Dendritic cell treated with granulocyte-macrophage colony-stimulating factor and Interleukin-4, amounts not matched to agents 40 ng/mL and 50 ng/mL, for 4 days (primary cell): ENCODE data around the gene KIAA0319L.

Source experiments
- H3K27ac Mint-ChIP-seq: one replicate; pipeline ENCODE4 v1.8.0; 2022; ENCODE audit warnings: mild to moderate bottlenecking, mixed read lengths
- H3K27me3 Mint-ChIP-seq: one replicate; pipeline ENCODE4 v1.8.0; 2022; ENCODE audit warnings: mild to moderate bottlenecking, mixed read lengths
- H3K36me3 Mint-ChIP-seq: one replicate; pipeline ENCODE4 v1.8.0; 2022; ENCODE audit warnings: low read depth, mixed read lengths
- H3K4me1 Mint-ChIP-seq: one replicate; pipeline ENCODE4 v1.8.0; 2022; ENCODE audit warnings: low read depth, mixed read lengths
- H3K4me3 Mint-ChIP-seq: one replicate; pipeline ENCODE4 v1.8.0; 2022; ENCODE audit warnings: mild to moderate bottlenecking, moderate library complexity, mixed read lengths
- H3K9me3 Mint-ChIP-seq: one replicate; pipeline ENCODE4 v1.8.0; 2022; ENCODE audit warnings: mixed read lengths
- intact Hi-C: fragments of 100-400 bp; cut with micrococcal nuclease; formaldehyde crosslinking; loops from one replicate; pipeline ENCODE4 v1.15.0; 2022

The KIAA0319L gene

GRCh38 chr1:35454616-35455015 is 102.6 kb downstream of the KIAA0319L start:
- Mint-ChIP-seq H3K27ac (no peak overlapping the region), H3K4me1 (peaks cover 56% of the 10 kb centered on the region), H3K4me3 (no peak overlapping the region), H3K36me3 (peaks cover 79% of the 10 kb centered on the region), H3K27me3 (no peaks in the 10 kb centered on the region), H3K9me3 (no peaks in the 10 kb centered on the region)
- intact Hi-C loops = loop anchor here (5.0 kb wide), 1 partner anchor 88 kb away; no protein-coding TSS in a partner anchor

GRCh38 chr1:35454176-35454575 is 103.0 kb downstream of the KIAA0319L start:
- Mint-ChIP-seq H3K36me3 (peaks cover 82% of the 10 kb centered on the region), H3K27ac (no peak overlapping the region), H3K4me1 (peaks cover 56% of the 10 kb centered on the region), H3K27me3 (no peaks in the 10 kb centered on the region), H3K9me3 (no peaks in the 10 kb centered on the region), H3K4me3 (no peak overlapping the region)
- intact Hi-C loops = loop anchor here (5.0 kb wide), 1 partner anchor 88 kb away; no protein-coding TSS in a partner anchor

GRCh38 chr1:35453031-35453430 is 104.2 kb downstream of the KIAA0319L start:
- peaks cover 72% of the 10 kb centered on the region for H3K36me3 Mint-ChIP-seq
- H3K4me1 Mint-ChIP-seq = peaks cover 56% of the 10 kb centered on the region
- H3K27ac Mint-ChIP-seq = peak overlapping the region; percentile 57
- H3K9me3 Mint-ChIP-seq = no peaks in the 10 kb centered on the region
- no peak overlapping the region for H3K4me3 Mint-ChIP-seq
- H3K27me3 Mint-ChIP-seq = no peaks in the 10 kb centered on the region
- intact Hi-C loops = loop anchor here (5.0 kb wide), 1 partner anchor 89 kb away; no protein-coding TSS in a partner anchor

GRCh38 chr1:35452106-35452774 is 105.0 kb downstream of the KIAA0319L start:
- no peaks in the 10 kb centered on the region for H3K27me3 Mint-ChIP-seq
- H3K9me3 Mint-ChIP-seq = no peaks in the 10 kb centered on the region
- intact Hi-C loops = loop anchor here (5.0 kb wide), 1 partner anchor 90 kb away; no protein-coding TSS in a partner anchor
- no peak overlapping the region for H3K4me3 Mint-ChIP-seq
- H3K36me3 Mint-ChIP-seq = peaks cover 64% of the 10 kb centered on the region
- peaks cover 56% of the 10 kb centered on the region for H3K4me1 Mint-ChIP-seq
- peak overlapping the region; percentile 20 for H3K27ac Mint-ChIP-seq

- Mint-ChIP-seq H3K4me1 (peaks cover 51% of the 10 kb centered on the region), H3K27me3 (no peaks in the 10 kb centered on the region), H3K27ac (no peak overlapping the region), H3K36me3 (peaks cover 53% of the 10 kb centered on the region), H3K9me3 (no peaks in the 10 kb centered on the region), H3K4me3 (no peak overlapping the region)
- intact Hi-C loops = loop anchor here (2.0 to 5.0 kb wide), 2 partner anchors 91 to 114 kb away; no protein-coding TSS in a partner anchor
Measured at GRCh38 chr1:35451125-35451528, 106.1 kb downstream of the KIAA0319L start.

- Mint-ChIP-seq H3K36me3 (peaks cover 42% of the 10 kb centered on the region), H3K27ac (peak overlapping the region; percentile 35)
- intact Hi-C loops = loop anchor here (2.0 to 5.0 kb wide), 2 partner anchors 93 to 115 kb away; no protein-coding TSS in a partner anchor
Measured at GRCh38 chr1:35449334-35450008, 107.7 kb downstream of the KIAA0319L start.

GRCh38 chr1:35448344-35448801 is 108.8 kb downstream of the KIAA0319L start:
- Mint-ChIP-seq H3K27me3 (no peaks in the 10 kb centered on the region), H3K4me1 (peaks cover 27% of the 10 kb centered on the region), H3K27ac (peak overlapping the region; percentile 35), H3K4me3 (no peak overlapping the region), H3K9me3 (no peaks in the 10 kb centered on the region), H3K36me3 (peaks cover 31% of the 10 kb centered on the region)
- intact Hi-C loops = no loop called here

More at GRCh38 chr1:35449334-35450008, 107.7 kb downstream of the KIAA0319L start:
- Mint-ChIP-seq H3K4me1 (peaks cover 38% of the 10 kb centered on the region), H3K4me3 (no peak overlapping the region), H3K27me3 (no peaks in the 10 kb centered on the region), H3K9me3 (no peaks in the 10 kb centered on the region)

- Mint-ChIP-seq H3K27me3 (no peaks in the 10 kb centered on the region), H3K4me1 (peaks cover 25% of the 10 kb centered on the region), H3K27ac (no peak overlapping the region), H3K9me3 (no peaks in the 10 kb centered on the region), H3K36me3 (peaks cover 32% of the 10 kb centered on the region), H3K4me3 (no peak overlapping the region)
- intact Hi-C loops = no loop called here
Measured at GRCh38 chr1:35447278-35447677, 109.9 kb downstream of the KIAA0319L start.

GRCh38 chr1:35444519-35444774 is 112.8 kb downstream of the KIAA0319L start:
- Mint-ChIP-seq H3K4me1 (peaks cover 14% of the 10 kb centered on the region), H3K27me3 (no peaks in the 10 kb centered on the region), H3K36me3 (peaks cover 39% of the 10 kb centered on the region), H3K27ac (no peak overlapping the region), H3K9me3 (no peaks in the 10 kb centered on the region), H3K4me3 (no peak overlapping the region)
- intact Hi-C loops = no loop called here

- Mint-ChIP-seq H3K27ac (no peak overlapping the region), H3K27me3 (no peaks in the 10 kb centered on the region), H3K9me3 (no peaks in the 10 kb centered on the region), H3K36me3 (peaks cover 41% of the 10 kb centered on the region), H3K4me1 (peaks cover 14% of the 10 kb centered on the region), H3K4me3 (no peak overlapping the region)
- intact Hi-C loops = no loop called here
Measured at GRCh38 chr1:35443768-35444518, 113.3 kb downstream of the KIAA0319L start.

GRCh38 chr1:35442734-35443133 is 114.5 kb downstream of the KIAA0319L start:
- H3K27me3 Mint-ChIP-seq = no peaks in the 10 kb centered on the region
- H3K9me3 Mint-ChIP-seq = no peaks in the 10 kb centered on the region
- H3K4me1 Mint-ChIP-seq = peaks cover 14% of the 10 kb centered on the region
- H3K27ac Mint-ChIP-seq = no peak overlapping the region
- H3K36me3 Mint-ChIP-seq = peaks cover 52% of the 10 kb centered on the region
- H3K4me3 Mint-ChIP-seq = peak overlapping the region; percentile 45
- intact Hi-C loops = no loop called here

GRCh38 chr1:35441926-35442579 is 115.2 kb downstream of the KIAA0319L start:
- Mint-ChIP-seq H3K9me3 (no peaks in the 10 kb centered on the region), H3K27me3 (no peaks in the 10 kb centered on the region), H3K36me3 (peaks cover 59% of the 10 kb centered on the region), H3K4me1 (peaks cover 14% of the 10 kb centered on the region), H3K27ac (no peak overlapping the region), H3K4me3 (no peak overlapping the region)
- intact Hi-C loops = no loop called here

- Mint-ChIP-seq H3K27me3 (no peaks in the 10 kb centered on the region), H3K4me3 (no peak overlapping the region), H3K27ac (no peak overlapping the region), H3K9me3 (no peaks in the 10 kb centered on the region), H3K4me1 (peaks cover 14% of the 10 kb centered on the region), H3K36me3 (peaks cover 83% of the 10 kb centered on the region)
- intact Hi-C loops = no loop called here
Measured at GRCh38 chr1:35439626-35440025, 117.6 kb downstream of the KIAA0319L start.
